ENCODE data around the gene DNMT3L.

GRCh38 chr21:44261675-44262295, at the start of gene DNMT3L:
- TF ChIP-seq CTCF (conservative IDR thresholded peaks at IDR 0.05; ENCODE audit: low read length), result no peak
- no peak for TF ChIP-seq EZH2phosphoT487 (IDR thresholded peaks at IDR 0.05; ENCODE audit: borderline replicate concordance, low read depth, low read length)
